ENCODE measurements around the gene INPP4B. TPM values are rescaled to one million over a fixed set of nuclear protein-coding genes. Genes with fewer than 3 reads are reported as not detected.
"Not testable (repeated sequence)": the region's sequence is repeated elsewhere in the genome, so short reads cannot be mapped to it uniquely, and the experiment has no call there.

INPP4B gene
- polyA plus RNA-seq, 4 donors = 7.5 to 10.6 (median 8.8) TPM

DNA sequence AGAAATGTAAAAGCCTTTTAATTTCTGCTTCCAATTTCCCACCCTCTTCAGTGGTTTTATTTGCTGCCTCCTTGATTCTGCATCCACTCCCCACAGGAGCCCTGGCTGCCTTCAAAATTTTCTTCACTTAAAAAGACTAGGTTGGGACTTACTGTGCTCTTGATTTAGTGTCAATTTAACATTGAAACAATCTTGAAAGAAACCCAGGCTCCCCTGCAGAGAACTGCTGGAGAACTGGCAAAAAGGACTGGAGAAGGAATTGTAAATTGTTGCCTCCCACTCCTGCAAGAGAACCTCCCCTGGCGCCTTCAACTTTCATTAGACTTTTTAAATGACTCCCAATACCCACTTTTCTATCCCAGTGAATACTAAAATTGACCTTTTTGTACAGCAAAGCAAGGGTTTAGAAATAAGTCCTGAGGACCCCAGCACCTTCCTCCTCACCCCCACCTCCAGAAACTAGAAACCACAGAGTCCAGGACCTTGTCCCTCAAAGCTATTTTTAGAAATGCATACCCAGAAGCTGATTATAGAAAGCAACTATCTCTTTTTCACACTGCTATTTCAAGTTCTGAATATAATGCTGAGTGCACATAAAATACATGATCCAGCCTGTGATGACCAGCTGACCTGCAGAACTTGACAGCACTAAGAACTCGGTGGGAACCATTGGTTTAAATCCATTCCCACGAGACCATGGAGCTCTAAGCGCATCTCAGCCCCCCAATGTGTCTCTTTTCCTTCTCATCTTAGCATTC is 155.5 kb downstream of the INPP4B start:
- no peak for DNase-seq (ENCODE audit: low read depth in 4 of 4, low spot score in 3 of 4)

GRCh38 chr4:142687547-142688275 is 158.4 kb downstream of the INPP4B start:
- no peak for DNase-seq (ENCODE audit: low read depth in 4 of 4, low spot score in 3 of 4)

DNA sequence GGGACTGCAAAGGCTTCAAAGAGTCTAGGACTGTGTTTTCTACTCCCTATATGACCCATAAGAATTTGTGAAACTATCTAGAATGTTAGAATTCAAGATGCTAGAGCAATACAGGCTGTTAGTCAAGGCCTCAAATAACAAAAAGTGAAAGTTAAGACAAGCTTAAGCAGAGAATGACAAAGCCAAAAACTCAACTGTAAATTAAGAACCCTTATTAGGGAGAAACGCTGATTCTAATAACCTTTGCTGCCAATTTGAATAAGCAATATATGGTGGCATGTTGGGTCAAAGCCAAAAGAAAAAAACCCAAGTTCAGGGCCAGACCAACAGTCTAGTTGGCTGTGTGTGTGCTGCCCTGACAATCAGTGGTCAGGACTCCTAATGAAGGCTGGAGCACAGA is 160.0 kb downstream of the INPP4B start:
- DNase-seq (ENCODE audit: low read depth in 4 of 4, low spot score in 3 of 4) = no peak

DNA sequence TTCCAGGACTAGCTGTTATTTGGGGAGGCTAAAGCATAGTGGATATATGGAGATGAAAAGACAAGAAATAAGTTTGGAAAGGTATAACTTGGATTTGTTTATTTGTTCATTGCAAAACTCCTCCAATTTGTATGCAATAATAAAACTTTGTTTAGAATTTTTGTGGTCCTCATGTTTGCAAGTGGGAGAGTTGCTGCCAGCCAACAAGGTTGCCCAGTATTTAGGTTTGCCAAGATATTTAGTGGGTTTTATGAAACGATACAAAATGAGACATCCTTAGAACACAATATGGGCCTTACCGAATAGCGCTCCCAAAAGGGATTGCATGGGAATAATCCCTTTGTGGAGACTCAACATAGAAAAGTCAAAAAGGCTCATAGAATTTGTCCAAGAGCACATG is 162.1 kb downstream of the INPP4B start:
- no peak for DNase-seq (ENCODE audit: low read depth in 4 of 4, low spot score in 3 of 4)

DNA sequence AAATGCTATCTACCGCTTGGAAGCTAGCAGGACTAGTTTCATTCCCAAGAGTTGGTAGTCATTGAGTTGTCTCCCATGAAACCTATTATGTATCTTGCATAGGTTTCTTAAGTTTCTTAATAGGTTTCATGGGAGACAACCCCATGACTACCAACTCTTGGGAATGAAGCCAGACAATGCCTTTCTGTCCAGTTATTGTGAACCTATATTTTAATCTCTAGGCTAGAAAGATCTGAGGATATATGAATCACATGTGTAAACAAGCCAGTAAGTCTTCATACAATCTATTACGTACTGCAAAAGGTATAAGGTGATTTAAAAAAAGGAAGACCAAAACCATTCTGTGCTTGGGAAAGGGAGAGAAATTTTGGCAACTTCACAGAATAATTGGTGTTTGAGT is 162.6 kb downstream of the INPP4B start:
- DNase-seq (ENCODE audit: low read depth in 4 of 4, low spot score in 3 of 4) = no peak

GRCh38 chr4:142671516-142671915 is 174.6 kb downstream of the INPP4B start:
- no peak for DNase-seq (ENCODE audit: low read depth in 4 of 4, low spot score in 3 of 4)

- no peak for DNase-seq (ENCODE audit: low read depth in 4 of 4, low spot score in 3 of 4)
Measured at GRCh38 chr4:142663828-142664227, 182.3 kb downstream of the INPP4B start.

DNA sequence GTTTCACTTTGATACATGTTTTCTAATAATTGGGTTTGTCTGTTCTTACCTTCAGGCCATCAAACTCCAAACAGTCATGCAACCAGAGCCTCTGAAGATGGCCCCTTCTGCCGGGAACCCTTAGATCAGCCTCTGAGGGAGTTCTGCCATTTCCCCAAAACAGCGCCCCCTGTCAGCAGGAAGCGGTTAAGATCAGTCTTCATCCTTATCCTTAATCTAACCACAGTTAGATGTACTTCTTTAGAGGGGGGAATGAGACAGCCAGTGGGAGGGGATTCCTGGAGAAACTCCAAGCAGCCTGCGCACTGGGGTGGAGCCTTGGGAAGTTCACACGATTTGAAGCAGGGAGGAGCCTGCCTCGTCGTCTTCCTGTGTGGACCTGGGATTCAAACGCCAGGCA is 185.4 kb downstream of the INPP4B start:
- no peak for DNase-seq (ENCODE audit: low read depth in 4 of 4, low spot score in 3 of 4)

DNA sequence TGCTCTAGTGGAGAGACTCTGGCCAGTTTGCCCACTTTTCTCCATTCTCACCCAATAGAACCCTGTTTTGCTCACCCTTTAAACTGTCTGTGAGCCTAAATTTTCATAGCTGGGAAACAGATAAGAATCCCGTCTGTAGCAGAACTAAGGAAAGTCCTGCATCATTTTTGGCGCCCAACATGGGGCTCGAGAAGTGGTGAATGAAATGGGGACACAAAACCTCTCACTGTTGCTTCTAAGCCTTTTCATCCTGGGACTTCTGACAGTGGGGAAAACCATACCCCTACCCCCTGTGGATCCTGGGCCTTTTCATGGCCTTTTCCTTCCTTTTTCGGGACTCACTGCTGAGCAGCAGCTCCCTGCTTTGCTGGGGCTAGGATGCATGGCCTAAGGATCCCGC is 189.9 kb downstream of the INPP4B start:
- DNase-seq (ENCODE audit: low read depth in 4 of 4, low spot score in 3 of 4) = peak in 1 of 4 donors; percentile 1

- DNase-seq (ENCODE audit: low read depth in 4 of 4, low spot score in 3 of 4) = no peak
Measured at GRCh38 chr4:142648378-142648777, 197.7 kb downstream of the INPP4B start.

- DNase-seq (ENCODE audit: low read depth in 4 of 4, low spot score in 3 of 4) = no peak
Measured at GRCh38 chr4:142645475-142646108, 200.5 kb downstream of the INPP4B start.

DNA sequence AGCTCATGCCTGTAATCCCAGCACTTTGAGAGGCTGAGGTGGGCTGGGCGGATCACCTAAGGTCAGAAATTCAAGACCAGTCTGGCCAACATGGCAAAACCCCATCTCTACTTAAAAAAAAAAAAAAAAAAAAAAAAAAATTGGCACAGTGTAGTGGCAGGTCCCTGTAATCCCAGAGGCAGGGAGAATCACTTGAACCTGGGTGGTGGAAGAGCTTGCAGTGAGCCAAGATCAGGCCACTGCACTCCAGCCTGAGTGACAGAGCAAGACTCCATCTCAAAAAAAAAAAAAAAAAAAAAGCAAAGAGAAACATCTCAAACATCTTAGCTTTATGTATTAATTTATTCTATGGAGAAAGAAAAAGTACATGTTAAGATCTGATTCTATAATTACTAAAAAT is 201.5 kb downstream of the INPP4B start:
- DNase-seq (ENCODE audit: low read depth in 4 of 4, low spot score in 3 of 4) = not testable (repeated sequence)

DNA sequence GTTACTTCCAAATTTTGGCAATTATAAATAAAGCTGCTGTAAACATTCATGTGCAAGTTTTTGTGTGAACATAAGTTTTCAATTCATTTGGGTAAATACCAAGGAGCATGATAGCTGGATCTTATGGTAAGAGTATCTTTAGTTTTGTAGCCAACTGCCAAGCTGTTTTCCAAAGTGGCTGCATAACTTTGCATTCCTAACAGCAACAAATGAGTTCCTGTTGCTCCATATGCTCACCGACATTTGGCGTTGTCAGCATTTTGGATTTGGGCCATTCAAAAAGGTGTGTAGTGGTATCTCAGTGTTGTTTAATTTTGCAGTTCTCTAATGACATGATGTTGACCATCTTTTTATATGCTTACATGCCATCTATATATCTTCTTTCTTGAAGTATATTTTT is 208.5 kb downstream of the INPP4B start:
- DNase-seq (ENCODE audit: low read depth in 4 of 4, low spot score in 3 of 4) = no peak

DNA sequence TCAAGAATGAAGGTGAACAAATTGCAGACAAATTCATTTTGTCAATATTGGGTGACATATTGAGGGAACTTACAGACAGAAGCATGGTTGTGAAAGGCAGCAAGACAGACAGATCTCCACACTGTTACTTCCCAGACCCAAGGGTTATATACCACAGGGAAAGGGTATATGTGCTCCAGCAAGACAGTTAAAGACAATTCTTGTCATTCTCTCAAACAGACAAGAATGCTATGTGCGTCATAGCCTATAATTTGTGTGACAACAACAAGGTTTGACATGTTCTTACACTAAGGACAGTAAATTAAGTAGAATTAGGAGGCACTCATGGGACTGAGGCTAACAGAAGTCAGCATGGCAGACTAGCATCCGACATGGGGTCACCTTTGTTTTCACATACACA is 214.3 kb downstream of the INPP4B start:
- no peak for DNase-seq (ENCODE audit: low read depth in 4 of 4, low spot score in 3 of 4)

DNA sequence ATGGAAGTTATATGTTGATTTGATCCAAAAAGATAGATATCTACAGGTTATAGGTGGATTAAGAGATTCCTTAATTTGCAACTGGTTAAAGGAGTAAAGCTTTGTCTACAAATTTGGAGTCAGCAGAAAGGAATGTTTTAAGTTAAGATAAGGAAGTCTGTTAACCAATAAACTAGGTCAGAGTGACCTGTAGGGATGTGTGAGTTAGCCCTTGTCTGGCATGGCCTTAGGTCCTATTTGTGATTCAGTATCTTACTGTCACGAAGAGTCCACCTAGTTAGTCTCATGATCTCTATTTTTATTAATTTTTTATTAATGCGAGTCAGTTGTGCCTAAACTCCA is 230.8 kb downstream of the INPP4B start:
- no peak for DNase-seq (ENCODE audit: low read depth in 4 of 4, low spot score in 3 of 4)

GRCh38 chr4:142614621-142615323 is 231.3 kb downstream of the INPP4B start:
- no peak for DNase-seq (ENCODE audit: low read depth in 4 of 4, low spot score in 3 of 4)

DNA sequence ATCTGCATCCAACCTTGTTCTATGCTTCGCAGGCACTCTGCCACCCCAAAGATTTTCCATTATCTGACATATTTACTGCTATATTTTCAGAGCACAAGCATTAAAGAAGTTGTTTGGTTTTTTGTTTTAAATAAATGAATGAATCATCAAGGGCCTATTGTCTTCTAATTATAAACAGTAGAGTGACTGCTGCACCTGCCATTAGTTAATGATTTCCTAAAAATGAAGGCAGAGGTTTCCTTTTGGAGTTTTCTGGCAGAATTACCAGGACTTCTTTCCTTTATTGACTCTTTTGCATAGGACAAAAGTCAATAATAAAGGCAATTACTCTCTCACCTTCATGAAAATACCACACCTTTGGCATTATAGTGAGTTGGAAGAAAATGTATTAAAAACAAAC is 238.1 kb downstream of the INPP4B start:
- no peak for DNase-seq (ENCODE audit: low read depth in 4 of 4, low spot score in 3 of 4)

GRCh38 chr4:142600952-142601351 is 245.1 kb downstream of the INPP4B start:
- no peak for DNase-seq (ENCODE audit: low read depth in 4 of 4, low spot score in 3 of 4)

DNA sequence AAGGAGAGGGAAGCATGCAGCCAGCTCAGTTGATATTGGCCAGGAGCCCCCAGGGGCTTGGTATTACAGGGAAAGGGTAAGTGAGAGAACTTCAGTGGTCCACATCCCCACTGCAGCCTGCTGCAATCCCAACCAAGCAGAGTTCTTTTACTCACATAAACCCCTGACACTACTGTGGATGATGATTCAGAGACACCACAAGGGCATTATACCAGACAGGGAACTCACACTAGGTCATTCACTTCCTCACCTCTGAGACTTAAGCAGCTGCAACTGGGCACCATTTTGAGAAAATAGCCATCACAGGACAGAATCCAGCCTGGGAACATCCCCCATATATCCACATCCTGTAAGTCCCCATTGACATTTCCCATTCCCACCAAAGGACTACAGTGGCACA is 248.0 kb downstream of the INPP4B start:
- DNase-seq (ENCODE audit: low read depth in 4 of 4, low spot score in 3 of 4) = no peak

- no peak for DNase-seq (ENCODE audit: low read depth in 4 of 4, low spot score in 3 of 4)
Measured at GRCh38 chr4:142596595-142596994, 249.5 kb downstream of the INPP4B start.

DNA sequence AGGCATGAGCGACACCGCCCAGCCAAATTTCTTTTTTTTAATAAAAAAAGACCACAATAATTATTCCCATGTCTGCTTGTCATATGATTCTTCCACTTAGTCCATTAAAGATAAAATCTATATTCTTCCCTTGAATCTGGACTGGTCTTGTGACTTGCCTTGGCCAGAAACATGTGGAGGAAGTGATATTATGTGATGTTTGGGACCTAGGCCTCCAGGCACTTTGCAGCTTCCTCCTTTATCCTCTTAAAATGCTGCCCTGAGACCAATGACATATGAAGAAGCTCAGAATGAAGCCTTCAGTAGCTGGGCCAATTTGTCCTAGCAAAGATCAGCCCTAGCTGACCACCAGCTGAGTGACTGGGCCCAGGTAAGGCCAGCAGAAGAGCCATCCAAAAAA is 250.0 kb downstream of the INPP4B start:
- no peak for DNase-seq (ENCODE audit: low read depth in 4 of 4, low spot score in 3 of 4)

Data from right renal pelvis (tissue), 4 donors.